Measurements from ENCODE around the gene MAP3K9.

- TF ChIP-seq CTCF (IDR thresholded peaks at IDR 0.05; ENCODE audit: insufficient read depth, low read depth, low read length) (no peak), EZH2 (IDR thresholded peaks at IDR 0.05; ENCODE audit: insufficient read depth, low read length) (no peak)
Observed at GRCh38 chr14:70812124-70812818, 3.0 kb upstream of the MAP3K9 start.
